CD4-positive, alpha-beta T cell (primary cell): ENCODE results near the gene C14orf119. TPM values are rescaled to one million over a fixed set of nuclear protein-coding genes. Genes with fewer than 3 reads are reported as not detected.
"Not testable (repeated sequence)": the region's sequence is repeated elsewhere in the genome, so short reads cannot be mapped to it uniquely, and the experiment has no call there.

Experiments used
- ATAC-seq: fragments of 200-7000 bp; cut with Tn5 transposase; one replicate; pipeline ENCODE4 v1.10.0; 2022; ENCODE audit warnings: mild to moderate bottlenecking; ENCODE audit not compliant: poor library complexity
- CTCF ChIA-PET: fragments of 350-600 bp; sonication (Branson Sonifier 250); formaldehyde crosslinking; loops from one replicate; lab custom pipeline; 2021; ENCODE audit warnings: antibody characterized with exemption, inconsistent platforms; lab: Charles Lee
- POLR2A ChIA-PET: fragments of 350-600 bp; sonication (Branson Sonifier 250); formaldehyde crosslinking; loops from one replicate; lab custom pipeline; 2021; ENCODE audit warnings: antibody characterized with exemption, inconsistent platforms; lab: Charles Lee
- DNase-seq, 14 experiments: peaks; one replicate each; pipeline ENCODE4 v3.0.0-alpha.2; 2013 to 2020; ENCODE audit warnings: mixed read lengths in 2 of 14
- H3K27ac ChIP-seq, 2 donors: one replicate each; pipeline versions ENCODE4 v1.5.1 to v1.7.0; 2013; ENCODE audit warnings: low read length in 2 of 2, low read depth in 1 of 2, mild to moderate bottlenecking in 1 of 2
- H3K27me3 ChIP-seq, 2 experiments: 1 replicate in 1 of 2; 2 replicates in 1 of 2; pipeline versions ENCODE4 v1.6.1 to v1.7.0; 2013; ENCODE audit warnings: low read length in 2 of 2, control low read depth in 1 of 2, mild to moderate bottlenecking in 1 of 2, moderate library complexity in 1 of 2; ENCODE audit not compliant: insufficient read depth in 2 of 2, control insufficient read depth in 1 of 2
- H3K36me3 ChIP-seq: one replicate; pipeline ENCODE4 v1.6.1; 2013; ENCODE audit warnings: low read length, control low read depth; ENCODE audit not compliant: insufficient read depth
- H3K4me1 ChIP-seq: one replicate; pipeline ENCODE4 v1.6.1; 2013; ENCODE audit warnings: low read length, control low read depth; ENCODE audit not compliant: insufficient read depth
- H3K4me3 ChIP-seq: one replicate; pipeline ENCODE4 v1.5.1; 2013; ENCODE audit warnings: mild to moderate bottlenecking, low read length, moderate library complexity
- H3K9me3 ChIP-seq, 2 experiments: 1 replicate in 1 of 2; 2 replicates in 1 of 2; pipeline versions ENCODE4 v1.6.1 to v1.7.0; 2013; ENCODE audit warnings: low read length in 2 of 2, mild to moderate bottlenecking in 2 of 2, control low read depth in 1 of 2, moderate library complexity in 1 of 2; ENCODE audit not compliant: control insufficient read depth in 1 of 2, insufficient read depth in 1 of 2
- H3K27ac Mint-ChIP-seq: one replicate; pipeline ENCODE4 v1.8.0; 2020; ENCODE audit warnings: mixed read lengths
- H3K27me3 Mint-ChIP-seq: one replicate; pipeline ENCODE4 v1.8.0; 2021; ENCODE audit warnings: mixed read lengths
- H3K36me3 Mint-ChIP-seq: one replicate; pipeline ENCODE4 v1.8.0; 2021; ENCODE audit warnings: low read depth, mixed read lengths
- H3K4me1 Mint-ChIP-seq: one replicate; pipeline ENCODE4 v1.8.0; 2021; ENCODE audit warnings: low read depth, mixed read lengths
- H3K4me3 Mint-ChIP-seq: one replicate; pipeline ENCODE4 v1.8.0; 2020; ENCODE audit warnings: mild to moderate bottlenecking, mixed read lengths
- H3K9me3 Mint-ChIP-seq: one replicate; pipeline ENCODE4 v1.8.0; 2020; ENCODE audit warnings: mixed read lengths
- CTCF ChIP-seq: fragments of 200-600 bp; IDR thresholded peaks from one replicate; pipeline ENCODE4 v1.8.0; 2022; ENCODE audit warnings: antibody characterized with exemption, mild to moderate bottlenecking
- intact Hi-C, 2 experiments: fragments of 100-400 bp; cut with DNase I in 1 of 2; cut with micrococcal nuclease in 1 of 2; formaldehyde crosslinking; loops; one replicate each; pipeline versions ENCODE4 v1.15.1 to v1.9.0; 2023 to 2025; cut with DNase I, micrococcal nuclease
- total RNA-seq, 174 experiments: library from RNA in 2 of 174; stranded (reverse) in 2 of 174; gene quantifications; one replicate each; pipeline ENCODE4 v1.2.3 and lab custom pipeline; 2021 to 2026

C14orf119 gene
- total RNA-seq, 2 experiments from 2014 or later: 3.1 to 3.9 TPM

- ATAC-seq (no peak), DNase-seq (no peak)
- Histone ChIP-seq H3K4me3 (no peak within 1 kb of the TSS), H3K27me3 (no peaks in the 10 kb centered on the region), H3K4me1 (no peaks in the 10 kb centered on the region), H3K36me3 (no peaks in the 10 kb centered on the region), H3K27ac (no peak within 1 kb of the TSS), H3K9me3 (no peaks in the 10 kb centered on the region)
- intact Hi-C loops: no loop called here
- no peak for TF ChIP-seq CTCF
- Mint-ChIP-seq H3K27ac (no peak within 1 kb of the TSS), H3K9me3 (no peaks in the 10 kb centered on the region), H3K4me3 (no peak within 1 kb of the TSS), H3K36me3 (peaks cover 4% of the 10 kb centered on the region), H3K27me3 (no peaks in the 10 kb centered on the region), H3K4me1 (peaks cover 8% of the 10 kb centered on the region)
- POLR2A ChIA-PET: no interaction called here
- CTCF ChIA-PET: interaction anchor here (1.5 kb wide), 1 partner anchor 36 kb away, joined by 4 read pairs; no protein-coding TSS in a partner anchor
These were observed 9.5 kb downstream of the C14orf119 start, which contains the start of gene CIROP for GRCh38 chr14:23104591-23105347. Gene CIROP, minus strand, starts transcription at chr14:23104989. Its CDS starts 69 bp downstream, at chr14:23104920.

DNA sequence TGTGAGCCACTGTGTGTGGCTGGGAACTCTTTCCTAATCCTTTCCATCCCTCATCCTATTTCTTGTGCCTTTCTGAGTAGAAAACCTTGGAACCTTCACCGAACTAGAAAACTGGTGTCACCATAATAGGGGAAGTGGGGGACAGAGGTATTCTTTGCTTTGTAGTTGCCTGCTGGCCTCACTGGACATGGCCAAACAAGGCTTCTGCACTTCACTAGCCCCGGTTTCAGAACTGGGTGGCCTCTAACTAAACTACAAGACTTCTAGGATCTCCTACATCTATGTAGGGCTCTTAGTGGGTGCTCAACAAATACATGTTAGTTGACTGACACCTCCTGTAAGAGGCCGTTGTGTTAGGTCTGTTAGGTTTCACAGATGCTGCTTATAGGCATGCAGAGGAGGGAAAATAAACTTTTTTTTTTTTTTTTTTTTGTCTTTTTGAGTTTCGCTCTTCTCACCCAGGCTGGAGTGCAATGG, 10.1 kb downstream of the C14orf119 start:
- intact Hi-C loops: no loop called here
- no peak for DNase-seq
- H3K4me3 Mint-ChIP-seq: no peak overlapping the region
- H3K4me1 Mint-ChIP-seq: peaks cover 6% of the 10 kb centered on the region
- ATAC-seq: no peak
- ChIA-PET CTCF (interaction anchor here (0.7 kb wide), 1 partner anchor 15 kb away, joined by 3 read pairs; no protein-coding TSS in a partner anchor), POLR2A (no interaction called here)
- H3K27me3 Mint-ChIP-seq: no peaks in the 10 kb centered on the region
- no peak overlapping the region for H3K27ac Mint-ChIP-seq
- Histone ChIP-seq H3K4me3 (no peak overlapping the region), H3K27me3 (peaks cover under 1 to 5% of the 10 kb centered on the region in 2 experiments), H3K27ac (no peak overlapping the region), H3K9me3 (no peaks in the 10 kb centered on the region), H3K4me1 (no peaks in the 10 kb centered on the region), H3K36me3 (no peaks in the 10 kb centered on the region)
- peaks cover 2% of the 10 kb centered on the region for H3K36me3 Mint-ChIP-seq
- no peak for TF ChIP-seq CTCF
- no peaks in the 10 kb centered on the region for H3K9me3 Mint-ChIP-seq

- Histone ChIP-seq H3K27ac (no peak overlapping the region), H3K4me3 (no peak overlapping the region), H3K27me3 (peaks cover 4 to 5% of the 10 kb centered on the region in 2 experiments), H3K36me3 (no peaks in the 10 kb centered on the region), H3K9me3 (no peaks in the 10 kb centered on the region), H3K4me1 (no peaks in the 10 kb centered on the region)
- ATAC-seq: no peak
- DNase-seq: no peak
- Mint-ChIP-seq H3K4me3 (no peak overlapping the region), H3K27ac (no peak overlapping the region), H3K27me3 (no peaks in the 10 kb centered on the region), H3K9me3 (no peaks in the 10 kb centered on the region), H3K36me3 (no peaks in the 10 kb centered on the region), H3K4me1 (no peaks in the 10 kb centered on the region)
- intact Hi-C loops: no loop called here
- no peak for TF ChIP-seq CTCF
- CTCF ChIA-PET: no interaction called here
- POLR2A ChIA-PET: no interaction called here
These were observed 11.4 kb downstream of the C14orf119 start for GRCh38 chr14:23106747-23107045.

DNA sequence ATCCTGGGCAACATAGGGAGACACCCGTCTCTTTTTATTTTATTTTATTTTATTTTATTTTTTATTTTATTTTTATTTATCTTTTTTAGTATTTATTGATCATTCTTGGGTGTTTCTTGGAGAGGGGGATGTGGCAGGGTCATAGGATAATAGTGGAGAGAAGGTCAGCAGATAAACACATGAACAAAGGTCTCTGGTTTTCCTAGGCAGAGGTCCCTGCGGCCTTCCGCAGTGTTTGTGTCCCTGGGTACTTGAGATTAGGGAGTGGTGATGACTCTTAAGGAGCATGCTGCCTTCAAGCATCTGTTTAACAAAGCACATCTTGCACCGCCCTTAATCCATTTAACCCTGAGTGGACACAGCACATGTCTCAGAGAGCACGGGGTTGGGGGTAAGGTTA, 12.3 kb downstream of the C14orf119 start:
- POLR2A ChIA-PET, intact Hi-C loops, H3K4me3 ChIP-seq, H3K9me3 ChIP-seq, ATAC-seq, H3K36me3 ChIP-seq, H3K9me3 Mint-ChIP-seq, DNase-seq, H3K4me3 Mint-ChIP-seq, CTCF ChIA-PET, H3K4me1 ChIP-seq, H3K4me1 Mint-ChIP-seq, H3K27ac ChIP-seq, H3K27me3 Mint-ChIP-seq, H3K27ac Mint-ChIP-seq, H3K36me3 Mint-ChIP-seq: not testable (repeated sequence)
- H3K27me3 ChIP-seq: peaks cover 12 to 13% of the 10 kb centered on the region in 2 experiments

GRCh38 chr14:23108169-23108568, 12.9 kb downstream of the C14orf119 start:
- H3K4me1 Mint-ChIP-seq, H3K4me3 ChIP-seq, intact Hi-C loops, H3K36me3 ChIP-seq, H3K27ac ChIP-seq, POLR2A ChIA-PET, DNase-seq, H3K27me3 Mint-ChIP-seq, H3K36me3 Mint-ChIP-seq, H3K9me3 ChIP-seq, H3K4me1 ChIP-seq, ATAC-seq, H3K4me3 Mint-ChIP-seq, H3K9me3 Mint-ChIP-seq, H3K27ac Mint-ChIP-seq: not testable (repeated sequence)
- CTCF ChIA-PET: interaction anchor here (1.7 to 2.4 kb wide), 3 partner anchors 14 to 39 kb away, joined by 5 to 15 read pairs (median 9); partner anchors contain the start of genes ACIN1 and C14orf119
- peaks cover 16% of the 10 kb centered on the region in 2 experiments for H3K27me3 ChIP-seq
